ENCODE results near the gene RFTN1. TPM values are rescaled to one million over a fixed set of nuclear protein-coding genes. Genes with fewer than 3 reads are reported as not detected.

RFTN1 gene
- total and polyA plus RNA-seq, 2 experiments from 2014 or later: 3.3 to 7.2 TPM

- TF ChIP-seq ZNF462 (CRISPR knock-in tag; IDR thresholded peaks at IDR 0.05) (no peak), EZH2phosphoT487 (IDR thresholded peaks at IDR 0.05; ENCODE audit: unreplicated experiment) (no peak), JUNB (IDR thresholded peaks at IDR 0.05; ENCODE audit: unreplicated experiment) (no peak), EZH2 (IDR thresholded peaks at IDR 0.05; ENCODE audit: low read depth, unreplicated experiment) (no peak)
Measured at GRCh38 chr3:16305111-16305541, 208.4 kb downstream of the RFTN1 start (continued).

GRCh38 chr3:16304061-16305010, 209.2 kb downstream of the RFTN1 start:
- H3K4me3 ChIP-seq: no peak overlapping the region
- peaks cover 40% of the 10 kb centered on the region for H3K4me1 ChIP-seq (ENCODE audit: insufficient read depth)
- no peak overlapping the region for H3K4me2 ChIP-seq
- H3K36me3 Mint-ChIP-seq (ENCODE audit: low read depth): peaks cover 37% of the 10 kb centered on the region
- H3K36me3 ChIP-seq (ENCODE audit: insufficient read depth): peaks cover 6% of the 10 kb centered on the region; the same call in 1 of the 2 replicates
- H3K27ac ChIP-seq (ENCODE audit: low read depth): no peak overlapping the region
- 0 out of 2 replicates have a peak, but pooled peaks cover 2% of the 10 kb centered on the region for H3F3A ChIP-seq (replicated peaks; ENCODE audit: low read depth)
- H3K4me1 Mint-ChIP-seq: peaks cover 51% of the 10 kb centered on the region
- ATAC-seq: no peak
- H2AFZ ChIP-seq: no peak overlapping the region
- H3K27me3 ChIP-seq (ENCODE audit: insufficient read depth): no peaks in the 10 kb centered on the region
- DNase-seq (ENCODE audit: low spot score): no peak
- no peaks in the 10 kb centered on the region for H3K9me2 ChIP-seq (ENCODE audit: insufficient read depth)
- H3K4me3 Mint-ChIP-seq: no peak overlapping the region
- H4K20me1 ChIP-seq (replicated peaks; ENCODE audit: insufficient read depth): no peaks in the 10 kb centered on the region
- no peaks in the 10 kb centered on the region; the same call in 1 of the 2 replicates for H3K79me2 ChIP-seq (replicated peaks; ENCODE audit: insufficient read depth)
- no peak overlapping the region for H3K27ac Mint-ChIP-seq
- H3K9me3 Mint-ChIP-seq: no peaks in the 10 kb centered on the region
- peaks cover 1% of the 10 kb centered on the region for H3K27me3 Mint-ChIP-seq (ENCODE audit: insufficient read depth, low read depth, poor library complexity)
- TF ChIP-seq ETS1 (IDR thresholded peaks at IDR 0.05) (no peak), POLR2AphosphoS5 (IDR thresholded peaks at IDR 0.05; ENCODE audit: low read depth) (no peak), ZNF331 (CRISPR knock-in tag; IDR thresholded peaks at IDR 0.05; ENCODE audit: low read depth) (no peak), REST (IDR thresholded peaks at IDR 0.05; ENCODE audit: unreplicated experiment) (no peak), STAT1 (IDR thresholded peaks at IDR 0.05; ENCODE audit: unreplicated experiment) (no peak), EZH2 (IDR thresholded peaks at IDR 0.05; ENCODE audit: low read depth, unreplicated experiment) (no peak), CREB1 (CRISPR knock-in tag; IDR thresholded peaks at IDR 0.05; ENCODE audit: low read depth) (no peak), EZH2phosphoT487 (IDR thresholded peaks at IDR 0.05; ENCODE audit: unreplicated experiment) (no peak)

Data from GM23338 (cell line).